ENCODE measurements around the gene CIB4.

Gene CIB4

GRCh38 chr2:26533661-26534060, 107.5 kb downstream of the CIB4 start:
- TF ChIP-seq CTCF (IDR thresholded peaks at IDR 0.05; ENCODE audit: low read depth, low read length): no peak

GRCh38 chr2:26532301-26533250, 108.6 kb downstream of the CIB4 start:
- no peak for DNase-seq (ENCODE audit: extremely low read depth, low read depth)
- no peak for TF ChIP-seq CTCF (IDR thresholded peaks at IDR 0.05; ENCODE audit: low read depth, low read length)

More at GRCh38 chr2:26533661-26534060, 107.5 kb downstream of the CIB4 start:
- DNase-seq (ENCODE audit: extremely low read depth, low read depth): no peak
